Suprapubic skin (tissue), 3 donors: ENCODE results near the gene SLC39A7.

Experiments used
- CTCF ChIP-seq, 2 donors: fragments of 200-600 bp in 1 of 2; fragments of 450-650 bp in 1 of 2; sonication (generic) in 1 of 2; IDR thresholded peaks; one replicate each; pipeline ENCODE4 v1.5.1; 2016 to 2019; ENCODE audit warnings: antibody characterized with exemption in 2 of 2, mild to moderate bottlenecking in 1 of 2, moderate library complexity in 1 of 2
- POLR2A ChIP-seq, 2 donors: fragments of 450-650 bp; IDR thresholded peaks; one replicate each; pipeline ENCODE4 v1.6.1; 2017; ENCODE audit warnings: antibody characterized with exemption in 2 of 2, mild to moderate bottlenecking in 2 of 2, moderate library complexity in 2 of 2

GRCh38 chr6:33203443-33204164, 2.9 kb downstream of the SLC39A7 start:
- TF ChIP-seq CTCF (IDR thresholded peaks at IDR 0.05) (no peak), POLR2A (IDR thresholded peaks at IDR 0.05) (no peak)
